NOMO-1 treated with dmso at 0.1 percent for 144 hours (cell line): ENCODE measurements around the gene ARHGAP26.

Source experiments
- DNase-seq: peaks from one replicate; lab custom pipeline; 2025; ENCODE audit not compliant: unreplicated experiment; lab: John Stamatoyannopoulos, UW

The ARHGAP26 gene

GRCh38 chr5:143229896-143230675 lies 459.9 kb downstream of the ARHGAP26 start:
- peak; percentile 5 for DNase-seq

GRCh38 chr5:143230676-143230996 lies 460.5 kb downstream of the ARHGAP26 start:
- no peak for DNase-seq

- DNase-seq: no peak
These were observed 461.2 kb downstream of the ARHGAP26 start for GRCh38 chr5:143231416-143231815.

DNA sequence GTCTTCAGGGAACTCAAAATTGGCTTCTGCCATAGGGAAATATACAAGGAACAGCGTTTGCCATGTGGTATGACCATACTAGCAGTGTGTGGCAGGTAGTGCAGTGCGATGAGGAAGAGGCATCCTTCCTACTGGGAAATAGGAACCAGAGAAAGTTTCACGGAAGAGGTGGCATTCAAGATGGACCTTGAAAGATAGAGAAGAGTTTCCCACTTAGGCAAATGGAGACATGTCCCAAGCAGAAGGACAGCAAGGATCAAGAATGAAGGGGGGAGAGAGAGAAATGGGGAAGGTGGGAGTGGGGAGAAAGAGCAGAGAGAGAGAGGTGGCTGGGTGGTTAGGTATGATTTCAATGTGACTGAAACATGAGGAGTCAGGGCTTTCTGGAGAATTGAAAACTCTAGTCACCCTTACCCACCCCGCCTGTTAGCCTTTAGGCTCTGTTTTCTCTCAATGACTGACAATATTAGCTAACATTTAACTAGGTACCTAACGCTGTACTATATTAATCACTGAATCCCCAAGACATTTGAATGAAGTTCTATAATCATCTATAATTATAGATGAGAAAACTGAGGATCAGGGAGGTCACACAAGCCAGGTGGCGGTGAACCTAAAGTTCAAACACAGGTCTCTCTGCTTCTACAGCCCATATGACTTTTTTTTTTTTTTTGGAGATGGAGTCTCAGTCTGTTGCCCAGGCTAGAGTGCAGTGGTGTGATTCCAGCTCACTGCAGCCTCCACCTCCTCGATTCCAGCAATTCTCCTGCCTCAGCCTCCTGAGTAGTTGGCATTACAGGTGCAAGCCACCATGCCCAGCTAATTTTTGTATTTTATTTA lies 462.0 kb downstream of the ARHGAP26 start:
- DNase-seq: no peak

DNA sequence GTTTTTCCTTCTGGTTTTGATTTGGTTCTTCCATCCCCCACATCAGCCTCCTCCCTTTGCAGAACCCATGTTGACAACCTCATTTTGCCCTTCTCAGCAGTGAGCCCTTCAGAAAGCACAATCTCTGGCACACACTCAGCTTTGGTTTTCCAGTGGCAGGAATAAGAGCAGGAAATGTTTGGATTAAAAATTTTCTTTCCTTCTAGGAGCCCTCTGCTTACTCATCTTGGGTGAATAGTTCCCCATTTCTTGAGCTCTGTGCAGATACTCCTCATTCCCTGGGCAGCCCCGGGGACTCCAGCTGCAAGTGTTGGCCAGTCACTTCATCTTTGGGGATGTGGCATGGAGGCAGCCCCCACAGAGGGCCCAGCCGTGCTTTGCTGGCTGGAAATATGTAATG lies 462.9 kb downstream of the ARHGAP26 start:
- DNase-seq: no peak

DNA sequence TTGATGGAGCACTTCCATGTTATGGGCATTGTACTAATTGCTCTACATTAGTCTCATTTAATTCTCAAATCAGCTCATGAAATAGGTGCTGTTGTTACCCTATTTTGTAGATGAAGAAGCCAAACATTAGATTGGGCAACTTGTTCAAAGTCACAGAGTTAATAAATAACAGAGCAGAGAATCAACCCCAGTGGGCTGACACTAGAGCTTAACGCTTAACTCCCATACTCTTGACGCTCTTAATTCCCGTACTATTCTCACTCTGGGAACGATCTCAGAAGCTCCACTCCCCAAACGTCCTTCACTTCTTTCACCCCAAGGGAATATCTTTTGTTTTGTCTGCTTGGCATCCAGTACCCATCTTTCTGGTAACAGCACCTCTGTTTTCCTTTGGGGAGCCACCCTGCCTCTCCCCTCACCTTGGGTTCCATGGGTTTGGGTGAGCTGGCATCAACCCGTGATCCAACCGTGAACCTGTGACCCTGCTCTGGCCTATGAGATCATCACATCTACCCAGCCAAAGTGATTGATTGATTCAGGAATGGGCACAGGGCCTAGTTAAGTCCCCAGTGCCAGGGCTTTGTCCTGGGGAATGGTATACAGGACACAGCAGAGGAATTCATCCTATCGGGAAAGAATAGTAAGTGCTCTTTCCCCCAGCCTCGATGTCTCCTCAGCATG lies 464.1 kb downstream of the ARHGAP26 start:
- DNase-seq: no peak

- DNase-seq: no peak
These were observed 465.2 kb downstream of the ARHGAP26 start for GRCh38 chr5:143235423-143235822.

DNA sequence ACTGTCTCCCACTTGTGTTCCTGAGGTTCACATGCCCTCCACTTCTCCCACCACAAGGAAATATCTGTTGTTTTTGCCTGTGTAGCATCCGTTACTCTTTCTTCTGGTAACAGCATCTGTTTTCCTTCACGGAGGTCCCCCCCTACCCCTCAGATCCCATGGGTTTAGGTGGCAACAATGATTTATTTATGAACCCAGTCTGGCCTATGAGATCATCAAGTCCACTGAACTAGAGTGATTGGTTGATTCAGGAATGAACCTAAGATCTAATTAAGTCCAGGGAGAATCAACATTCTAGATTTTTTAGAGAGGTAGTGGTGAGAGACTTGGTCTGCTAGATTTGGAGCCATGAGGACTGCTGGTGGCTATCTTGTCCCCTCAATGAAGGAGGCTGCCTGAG lies 466.5 kb downstream of the ARHGAP26 start:
- DNase-seq: no peak

GRCh38 chr5:143237664-143238063 lies 467.5 kb downstream of the ARHGAP26 start:
- no peak for DNase-seq

GRCh38 chr5:143238620-143239019 lies 468.4 kb downstream of the ARHGAP26 start:
- DNase-seq: no peak

DNA sequence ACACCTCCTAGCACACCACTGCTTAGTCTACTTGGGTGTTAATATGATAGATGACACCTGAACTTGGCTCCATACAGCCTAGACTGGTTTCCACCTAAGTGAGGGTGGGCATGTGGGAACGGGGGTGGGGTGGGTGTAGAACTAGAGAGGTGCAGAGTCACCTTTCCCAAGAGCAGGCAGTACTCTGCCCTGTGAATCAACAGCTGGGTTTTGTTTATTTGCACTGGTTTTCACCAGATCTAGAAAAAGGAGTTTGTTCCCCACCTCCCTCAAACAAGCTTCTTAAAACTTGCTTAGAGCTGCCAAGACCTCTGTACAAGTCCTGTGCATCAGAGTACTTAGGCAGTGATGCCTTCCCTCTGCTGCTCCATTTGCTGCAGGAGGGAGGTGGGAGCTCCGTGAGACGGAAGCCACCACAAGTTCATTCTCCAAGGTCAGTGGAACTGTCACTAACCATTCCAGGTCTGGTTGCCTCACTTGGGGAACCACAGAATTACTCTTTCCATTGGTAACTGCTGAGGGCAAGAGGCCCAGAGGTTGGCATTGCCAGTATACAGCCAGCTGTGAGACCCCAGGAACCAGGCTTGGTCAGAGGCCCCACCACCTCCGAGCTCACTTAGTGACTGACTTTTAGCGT lies 469.8 kb downstream of the ARHGAP26 start:
- no peak for DNase-seq

- DNase-seq: no peak
These were observed 471.7 kb downstream of the ARHGAP26 start for GRCh38 chr5:143241892-143242291.

DNA sequence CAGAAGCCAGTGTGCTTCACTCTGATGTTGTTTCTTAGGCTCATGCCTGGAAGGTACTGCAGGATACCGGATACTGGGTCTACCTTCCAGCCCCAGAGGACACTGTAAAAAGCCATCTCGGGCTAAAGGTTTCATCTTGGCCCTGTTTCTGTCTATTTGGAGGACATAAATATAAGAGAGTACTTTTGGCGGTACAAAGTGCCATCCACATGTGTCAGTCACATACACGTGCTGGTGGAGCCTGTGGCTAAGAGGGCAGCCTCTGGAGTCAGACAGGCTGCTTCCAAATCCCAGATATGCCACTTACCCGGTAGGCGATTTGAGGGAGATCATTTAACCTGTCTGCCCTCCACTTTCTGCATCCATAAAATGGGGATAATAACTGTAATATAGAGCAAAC lies 472.9 kb downstream of the ARHGAP26 start:
- no peak for DNase-seq

- DNase-seq: no peak
These were observed 474.0 kb downstream of the ARHGAP26 start for GRCh38 chr5:143244000-143244736.

- no peak for DNase-seq
These were observed 474.8 kb downstream of the ARHGAP26 start for GRCh38 chr5:143244990-143245389.

DNA sequence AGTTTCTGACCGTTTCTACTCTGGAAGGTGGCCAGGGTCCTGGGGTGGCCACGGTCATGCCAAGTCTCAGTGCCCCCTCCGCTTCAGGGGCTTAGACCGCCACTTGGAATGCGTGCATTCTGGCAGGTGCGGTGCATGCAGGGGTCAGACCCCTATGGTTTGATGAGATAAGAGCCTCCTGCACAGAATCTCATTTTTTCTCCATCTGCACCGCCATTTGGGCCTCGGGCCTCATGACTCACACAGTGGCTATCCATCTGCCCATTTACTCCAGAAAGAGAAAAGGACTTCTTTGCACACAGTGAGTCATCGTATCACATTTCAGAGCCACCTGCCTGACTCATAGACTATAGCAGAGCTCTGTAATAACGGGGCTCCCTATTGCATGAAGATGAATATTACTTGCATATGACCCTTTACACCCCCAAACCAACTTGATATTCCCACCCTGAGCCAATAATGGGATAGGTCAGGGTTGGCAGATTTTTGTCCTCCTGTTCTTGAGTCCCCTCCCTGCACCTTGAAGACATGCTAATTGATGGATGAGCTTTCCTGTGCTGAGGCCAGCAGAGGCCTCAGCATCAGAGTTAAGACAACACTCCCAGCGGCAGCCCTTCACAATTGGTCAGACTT lies 475.9 kb downstream of the ARHGAP26 start:
- DNase-seq: no peak

GRCh38 chr5:143247134-143247815 lies 477.1 kb downstream of the ARHGAP26 start:
- DNase-seq: no peak

GRCh38 chr5:143248391-143248790 lies 478.2 kb downstream of the ARHGAP26 start:
- no peak for DNase-seq

GRCh38 chr5:143248822-143249579 lies 478.8 kb downstream of the ARHGAP26 start:
- DNase-seq: no peak
